NT2/D1 (cell line): Measurements from ENCODE around the gene MRPS15.
"Not testable (repeated sequence)": the region's sequence is repeated elsewhere in the genome, so short reads cannot be mapped to it uniquely, and the experiment has no call there.

Source experiments
- SUZ12 ChIP-seq: IDR thresholded peaks from 2 replicates; pipeline ENCODE4 v1.6.1; 2011; ENCODE audit not compliant: insufficient read length, insufficient read depth; ENCODE audit errors: extremely low read depth
- YY1 ChIP-seq: IDR thresholded peaks from 2 replicates; pipeline ENCODE4 v1.6.1; 2011; ENCODE audit not compliant: insufficient read length, insufficient read depth
- ZNF274 ChIP-seq: IDR thresholded peaks from 2 replicates; pipeline ENCODE4 v1.6.1; 2011; ENCODE audit warnings: mild to moderate bottlenecking, low read depth, low read length

- not testable (repeated sequence) for TF ChIP-seq ZNF274, SUZ12, YY1
These were observed 23.1 kb upstream of the MRPS15 start for GRCh38 chr1:36487336-36487725.
